ENCODE data around the gene DNMT3L.

The DNMT3L gene

DNA sequence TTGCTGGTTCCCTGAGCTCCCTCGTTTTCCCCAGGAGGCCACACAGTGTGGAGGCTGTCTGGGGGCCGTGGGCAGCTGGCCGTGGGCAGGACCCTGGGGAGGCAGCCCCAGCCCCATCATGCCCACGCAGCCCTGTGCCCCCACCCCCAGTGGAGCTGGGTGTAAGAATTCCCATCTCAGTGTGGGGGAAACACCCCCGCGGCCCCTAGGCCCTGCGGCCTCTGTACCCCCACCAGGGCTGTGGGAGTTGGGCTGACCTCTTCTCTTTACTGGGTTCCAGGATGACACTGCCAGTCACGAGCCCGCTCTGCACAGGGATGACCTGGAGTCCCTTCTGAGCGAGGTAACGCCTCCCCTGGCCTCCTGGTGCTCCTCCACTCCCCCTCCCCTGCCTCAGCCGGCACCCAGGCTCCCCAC, 34.4 kb upstream of the DNMT3L start:
- Mint-ChIP-seq H3K36me3 (ENCODE audit: low read depth) (no peaks in the 10 kb centered on the region), H3K27ac (no peak overlapping the region), H3K4me3 (no peak overlapping the region), H3K4me1 (peaks cover 16% of the 10 kb centered on the region), H3K9me3 (no peaks in the 10 kb centered on the region), H3K27me3 (ENCODE audit: low read depth, poor library complexity) (peaks cover 16% of the 10 kb centered on the region)
- no peak for DNase-seq
- TF ChIP-seq, protein P1, sequence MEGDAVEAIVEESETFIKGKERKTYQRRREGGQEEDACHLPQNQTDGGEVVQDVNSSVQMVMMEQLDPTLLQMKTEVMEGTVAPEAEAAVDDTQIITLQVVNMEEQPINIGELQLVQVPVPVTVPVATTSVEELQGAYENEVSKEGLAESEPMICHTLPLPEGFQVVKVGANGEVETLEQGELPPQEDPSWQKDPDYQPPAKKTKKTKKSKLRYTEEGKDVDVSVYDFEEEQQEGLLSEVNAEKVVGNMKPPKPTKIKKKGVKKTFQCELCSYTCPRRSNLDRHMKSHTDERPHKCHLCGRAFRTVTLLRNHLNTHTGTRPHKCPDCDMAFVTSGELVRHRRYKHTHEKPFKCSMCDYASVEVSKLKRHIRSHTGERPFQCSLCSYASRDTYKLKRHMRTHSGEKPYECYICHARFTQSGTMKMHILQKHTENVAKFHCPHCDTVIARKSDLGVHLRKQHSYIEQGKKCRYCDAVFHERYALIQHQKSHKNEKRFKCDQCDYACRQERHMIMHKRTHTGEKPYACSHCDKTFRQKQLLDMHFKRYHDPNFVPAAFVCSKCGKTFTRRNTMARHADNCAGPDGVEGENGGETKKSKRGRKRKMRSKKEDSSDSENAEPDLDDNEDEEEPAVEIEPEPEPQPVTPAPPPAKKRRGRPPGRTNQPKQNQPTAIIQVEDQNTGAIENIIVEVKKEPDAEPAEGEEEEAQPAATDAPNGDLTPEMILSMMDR (IDR thresholded peaks at IDR 0.05), result no peak

DNA sequence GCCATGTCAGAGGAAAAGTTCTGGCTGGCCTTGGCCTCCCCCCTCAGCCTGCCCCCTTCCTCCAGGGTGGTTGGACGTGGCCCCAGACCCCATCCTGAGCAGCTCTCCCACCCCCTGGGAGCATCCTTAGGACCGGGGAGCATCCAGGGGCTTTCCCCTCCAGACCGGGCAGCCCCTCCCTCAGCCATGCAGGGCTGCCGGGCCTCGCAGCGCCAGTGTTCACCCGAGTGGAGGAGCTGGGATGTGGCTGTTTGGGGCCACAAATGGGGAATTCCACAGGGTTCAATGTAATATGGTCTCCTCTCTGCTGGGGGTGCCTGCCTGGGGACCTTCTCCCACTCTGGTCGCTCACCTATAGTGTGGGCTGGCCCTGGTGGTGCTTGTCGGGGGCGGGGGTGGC, 33.9 kb upstream of the DNMT3L start:
- TF ChIP-seq, protein P1 (IDR thresholded peaks at IDR 0.05), result no peak
- H3K4me3 Mint-ChIP-seq, result no peak overlapping the region
- no peak for DNase-seq
- no peak overlapping the region for H3K27ac Mint-ChIP-seq
- peaks cover 16% of the 10 kb centered on the region for H3K27me3 Mint-ChIP-seq (ENCODE audit: low read depth, poor library complexity)
- no peaks in the 10 kb centered on the region for H3K9me3 Mint-ChIP-seq
- H3K36me3 Mint-ChIP-seq (ENCODE audit: low read depth), result no peaks in the 10 kb centered on the region
- H3K4me1 Mint-ChIP-seq, result peaks cover 12% of the 10 kb centered on the region

DNA sequence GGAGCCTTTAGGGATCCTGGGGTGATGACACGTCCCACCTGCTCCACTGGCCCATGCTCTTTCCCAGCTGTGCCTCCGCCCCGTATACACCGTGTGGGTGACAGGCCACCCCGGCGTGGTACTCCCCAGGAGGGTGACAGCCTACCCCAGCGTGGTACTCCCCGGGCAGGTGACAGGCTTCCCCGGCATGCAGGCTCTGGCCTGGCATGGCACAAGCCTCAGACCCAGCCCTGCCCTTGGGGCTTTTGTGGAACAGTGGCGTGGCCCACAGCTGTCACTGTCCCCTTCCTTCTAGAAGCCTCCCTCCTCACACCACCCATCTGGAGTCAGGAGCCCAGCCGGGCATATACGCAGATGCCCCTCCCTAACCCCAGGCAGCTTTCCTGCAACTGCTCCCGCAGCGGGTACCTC, 33.5 kb upstream of the DNMT3L start:
- Mint-ChIP-seq H3K9me3 (no peaks in the 10 kb centered on the region), H3K27ac (no peak overlapping the region), H3K27me3 (ENCODE audit: low read depth, poor library complexity) (peaks cover 21% of the 10 kb centered on the region), H3K4me1 (peaks cover 11% of the 10 kb centered on the region), H3K36me3 (ENCODE audit: low read depth) (no peaks in the 10 kb centered on the region), H3K4me3 (no peak overlapping the region)
- no peak for DNase-seq
- TF ChIP-seq, protein P1 (IDR thresholded peaks at IDR 0.05), result no peak

DNA sequence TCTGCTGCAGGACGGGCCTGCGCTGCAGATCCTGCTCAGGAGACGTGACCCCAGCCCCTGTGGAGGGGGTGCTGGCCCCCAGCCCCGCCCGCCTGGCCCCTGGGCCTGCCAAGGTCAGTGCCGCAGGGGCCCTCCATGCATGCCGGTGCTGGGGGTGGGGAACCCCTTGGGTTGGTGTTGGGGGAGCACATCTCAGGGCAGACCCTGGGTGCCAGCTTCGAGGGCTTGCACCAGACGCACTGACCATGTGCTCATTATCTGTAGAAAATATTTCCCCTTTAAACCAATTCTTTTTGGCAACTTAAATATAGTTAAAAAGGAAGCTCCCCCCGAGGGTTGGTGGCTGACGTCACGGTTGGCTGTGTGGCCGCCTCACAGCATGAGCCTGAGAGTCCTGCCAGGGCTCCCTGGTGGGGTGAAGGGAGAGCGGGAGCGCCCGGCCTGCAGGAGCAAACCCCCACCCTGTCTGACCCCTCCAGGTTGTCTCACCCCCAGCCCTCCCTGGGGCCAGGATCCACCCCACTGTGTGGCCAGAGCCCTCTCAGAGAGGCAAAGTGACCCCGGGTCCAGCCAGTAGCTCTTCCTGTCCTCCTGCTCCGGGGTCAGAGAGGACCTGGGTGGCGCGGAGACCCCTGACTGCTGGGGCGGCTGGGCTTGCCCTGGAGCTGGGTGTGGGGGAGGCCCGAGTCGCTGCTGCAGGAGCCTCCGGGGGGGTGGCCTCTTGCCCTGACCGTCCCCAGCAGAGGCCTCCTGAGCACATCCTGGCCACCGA, 32.9 kb upstream of the DNMT3L start:
- Mint-ChIP-seq H3K9me3 (no peaks in the 10 kb centered on the region), H3K4me1 (peaks cover 11% of the 10 kb centered on the region), H3K27ac (no peak overlapping the region), H3K27me3 (ENCODE audit: low read depth, poor library complexity) (peaks cover 24% of the 10 kb centered on the region), H3K4me3 (no peak overlapping the region), H3K36me3 (ENCODE audit: low read depth) (no peaks in the 10 kb centered on the region)
- peak; percentile 34 for DNase-seq
- TF ChIP-seq, protein P1 (IDR thresholded peaks at IDR 0.05), result no peak

DNA sequence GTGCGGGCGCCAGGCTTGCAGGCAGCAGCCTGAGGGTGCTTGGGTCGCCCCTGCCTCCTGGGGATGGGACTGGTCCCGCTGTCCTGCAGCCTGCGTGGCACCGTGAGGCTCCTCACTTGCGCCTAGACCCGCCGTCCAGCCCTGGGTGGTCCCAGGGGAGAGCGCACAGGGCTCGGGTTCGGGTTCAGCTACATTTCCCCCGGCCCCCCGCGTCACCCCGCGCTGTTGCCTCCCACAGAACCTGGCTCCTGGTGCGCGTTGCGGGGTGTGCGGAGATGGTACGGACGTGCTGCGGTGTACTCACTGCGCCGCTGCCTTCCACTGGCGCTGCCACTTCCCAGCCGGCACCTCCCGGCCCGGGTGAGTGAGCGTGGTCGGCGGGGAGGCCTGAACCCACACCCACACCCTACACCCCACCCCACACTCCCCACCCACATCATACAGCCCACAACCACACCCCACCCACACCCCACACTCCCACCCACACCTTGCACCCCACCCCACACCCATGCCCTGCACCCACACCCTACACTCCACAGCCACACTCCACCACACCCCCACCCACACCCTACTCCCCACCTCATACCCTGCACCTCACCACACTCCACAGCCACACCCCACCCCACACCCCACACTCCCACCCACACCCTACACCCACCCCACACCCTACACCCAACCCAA, 32.0 kb upstream of the DNMT3L start:
- H3K4me3 Mint-ChIP-seq, result no peak overlapping the region

More for the DNA sequence above, 32.0 kb upstream of the DNMT3L start:
- no peaks in the 10 kb centered on the region for H3K9me3 Mint-ChIP-seq
- H3K4me1 Mint-ChIP-seq, result peaks cover 5% of the 10 kb centered on the region
- H3K27ac Mint-ChIP-seq, result no peak overlapping the region
- no peak for DNase-seq
- no peaks in the 10 kb centered on the region for H3K36me3 Mint-ChIP-seq (ENCODE audit: low read depth)
- H3K27me3 Mint-ChIP-seq (ENCODE audit: low read depth, poor library complexity), result peaks cover 29% of the 10 kb centered on the region
- TF ChIP-seq, protein P1 (IDR thresholded peaks at IDR 0.05), result no peak
